Transverse colon (tissue), 4 donors: ENCODE results near the gene CELSR2.

Experiments used
- EP300 ChIP-seq: sonication (generic); formaldehyde crosslinking; IDR thresholded peaks from one replicate; pipeline ENCODE4 v1.6.1; 2017; ENCODE audit warnings: antibody characterized with exemption, low read depth
- POLR2A ChIP-seq: fragments of 450-650 bp; IDR thresholded peaks from one replicate; pipeline ENCODE4 v1.6.1; 2016; ENCODE audit warnings: antibody characterized with exemption, mild to moderate bottlenecking, moderate library complexity
- POLR2AphosphoS5 ChIP-seq, 3 donors: sonication (generic); formaldehyde crosslinking; IDR thresholded peaks; one replicate each; pipeline ENCODE4 v1.6.1; 2016; ENCODE audit warnings: antibody characterized with exemption in 3 of 3
- TF ChIP-seq, protein P1 (sequence below), 5 experiments: fragments of 200-600 bp in 3 of 5; fragments of 450-650 bp in 2 of 5; sonication (generic) in 3 of 5; IDR thresholded peaks; 1 replicate in 2 of 5; 2 replicates in 3 of 5; pipeline ENCODE4 v1.5.1; 2016 to 2017; ENCODE audit warnings: antibody characterized with exemption in 5 of 5, inconsistent platforms in 3 of 5, mild to moderate bottlenecking in 2 of 5, moderate library complexity in 1 of 5

DNA sequence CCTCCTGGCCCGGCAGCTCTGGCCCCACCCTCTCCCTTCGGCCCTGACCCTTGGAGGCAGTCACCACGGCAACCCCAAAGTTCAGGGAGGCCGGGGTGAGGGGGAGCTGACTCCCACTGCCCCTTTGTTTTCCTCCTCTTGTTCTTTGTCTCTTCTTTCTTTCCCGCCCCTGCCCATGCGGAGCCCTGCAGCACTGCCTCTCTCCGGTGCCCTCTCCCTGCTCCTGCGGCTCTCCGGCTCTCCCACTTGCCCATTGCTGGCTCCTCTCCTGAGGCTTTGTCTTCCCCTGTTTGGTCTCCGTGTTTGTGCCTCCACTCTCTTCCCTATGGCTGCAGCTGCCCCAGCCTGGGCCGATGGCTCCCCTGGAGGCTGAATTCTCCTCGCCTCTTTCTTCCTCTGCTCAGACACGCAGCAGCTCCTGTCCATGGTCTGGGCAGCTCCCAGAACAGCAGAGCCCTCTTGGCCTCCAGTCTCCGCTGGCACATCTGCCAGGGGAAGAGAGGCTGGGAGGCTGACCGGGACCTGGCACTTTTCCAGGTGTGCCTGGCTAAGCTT is 5.8 kb downstream of the CELSR2 start:
- TF ChIP-seq, protein P1, sequence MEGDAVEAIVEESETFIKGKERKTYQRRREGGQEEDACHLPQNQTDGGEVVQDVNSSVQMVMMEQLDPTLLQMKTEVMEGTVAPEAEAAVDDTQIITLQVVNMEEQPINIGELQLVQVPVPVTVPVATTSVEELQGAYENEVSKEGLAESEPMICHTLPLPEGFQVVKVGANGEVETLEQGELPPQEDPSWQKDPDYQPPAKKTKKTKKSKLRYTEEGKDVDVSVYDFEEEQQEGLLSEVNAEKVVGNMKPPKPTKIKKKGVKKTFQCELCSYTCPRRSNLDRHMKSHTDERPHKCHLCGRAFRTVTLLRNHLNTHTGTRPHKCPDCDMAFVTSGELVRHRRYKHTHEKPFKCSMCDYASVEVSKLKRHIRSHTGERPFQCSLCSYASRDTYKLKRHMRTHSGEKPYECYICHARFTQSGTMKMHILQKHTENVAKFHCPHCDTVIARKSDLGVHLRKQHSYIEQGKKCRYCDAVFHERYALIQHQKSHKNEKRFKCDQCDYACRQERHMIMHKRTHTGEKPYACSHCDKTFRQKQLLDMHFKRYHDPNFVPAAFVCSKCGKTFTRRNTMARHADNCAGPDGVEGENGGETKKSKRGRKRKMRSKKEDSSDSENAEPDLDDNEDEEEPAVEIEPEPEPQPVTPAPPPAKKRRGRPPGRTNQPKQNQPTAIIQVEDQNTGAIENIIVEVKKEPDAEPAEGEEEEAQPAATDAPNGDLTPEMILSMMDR (IDR thresholded peaks at IDR 0.05) = no peak
- TF ChIP-seq POLR2AphosphoS5 (IDR thresholded peaks at IDR 0.05) (no peak), POLR2A (no peak), EP300 (no peak)
